ENCODE data around the gene FBXL17. TPM values are rescaled to one million over a fixed set of nuclear protein-coding genes. Genes with fewer than 3 reads are reported as not detected.
"Not testable (repeated sequence)": the region's sequence is repeated elsewhere in the genome, so short reads cannot be mapped to it uniquely, and the experiment has no call there.

The FBXL17 gene
- total and polyA plus RNA-seq, 4 donors, result 2.1 to 14.1 (median 6.3) TPM

- 51% methylated on average over 1 of the region's 1 CpG for WGBS
- no peak for TF ChIP-seq SP1 (IDR thresholded peaks at IDR 0.05)
- TF ChIP-seq HNF4G (IDR thresholded peaks at IDR 0.05), result no peak
- TF ChIP-seq GABPA (IDR thresholded peaks at IDR 0.05 in 1 of 2, conservative IDR thresholded peaks at IDR 0.05 in 1 of 2), result no peak
- no peak for TF ChIP-seq HNF4A (conservative IDR thresholded peaks at IDR 0.05)
- no peak for TF ChIP-seq NR2F2 (IDR thresholded peaks at IDR 0.05)
- TF ChIP-seq, protein P1, sequence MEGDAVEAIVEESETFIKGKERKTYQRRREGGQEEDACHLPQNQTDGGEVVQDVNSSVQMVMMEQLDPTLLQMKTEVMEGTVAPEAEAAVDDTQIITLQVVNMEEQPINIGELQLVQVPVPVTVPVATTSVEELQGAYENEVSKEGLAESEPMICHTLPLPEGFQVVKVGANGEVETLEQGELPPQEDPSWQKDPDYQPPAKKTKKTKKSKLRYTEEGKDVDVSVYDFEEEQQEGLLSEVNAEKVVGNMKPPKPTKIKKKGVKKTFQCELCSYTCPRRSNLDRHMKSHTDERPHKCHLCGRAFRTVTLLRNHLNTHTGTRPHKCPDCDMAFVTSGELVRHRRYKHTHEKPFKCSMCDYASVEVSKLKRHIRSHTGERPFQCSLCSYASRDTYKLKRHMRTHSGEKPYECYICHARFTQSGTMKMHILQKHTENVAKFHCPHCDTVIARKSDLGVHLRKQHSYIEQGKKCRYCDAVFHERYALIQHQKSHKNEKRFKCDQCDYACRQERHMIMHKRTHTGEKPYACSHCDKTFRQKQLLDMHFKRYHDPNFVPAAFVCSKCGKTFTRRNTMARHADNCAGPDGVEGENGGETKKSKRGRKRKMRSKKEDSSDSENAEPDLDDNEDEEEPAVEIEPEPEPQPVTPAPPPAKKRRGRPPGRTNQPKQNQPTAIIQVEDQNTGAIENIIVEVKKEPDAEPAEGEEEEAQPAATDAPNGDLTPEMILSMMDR (IDR thresholded peaks at IDR 0.05; ENCODE audit: low read depth, low read length, missing input control), result no peak
- TF ChIP-seq FOXA2 (IDR thresholded peaks at IDR 0.05), result no peak
- no peak overlapping the region for H3K4me3 ChIP-seq (ENCODE audit: low read depth in 1 of 3, low read length in 3 of 3)
- no peaks in the 10 kb centered on the region for H3K36me3 ChIP-seq (ENCODE audit: control insufficient read depth in 4 of 4, insufficient read depth in 3 of 4, low read depth in 1 of 4, low read length in 3 of 4)
- H3K27me3 ChIP-seq (ENCODE audit: control insufficient read depth in 4 of 4, insufficient read depth in 4 of 4, low read length in 3 of 4), result no peaks in the 10 kb centered on the region
- peaks cover 3 to 6% (median 3%) of the 10 kb centered on the region in 4 donors for H3K4me1 ChIP-seq (ENCODE audit: control insufficient read depth in 4 of 4, insufficient read depth in 4 of 4, low read length in 3 of 4)
- H3K9me3 ChIP-seq (ENCODE audit: control insufficient read depth in 4 of 4, low read length in 3 of 4), result no peaks in the 10 kb centered on the region
- no peak for DNase-seq (ENCODE audit: low spot score)
- no peak overlapping the region for H3K27ac ChIP-seq (ENCODE audit: low read depth in 1 of 2, low read length in 2 of 2)
- H3K9ac ChIP-seq (ENCODE audit: low read depth in 1 of 2, low read length in 2 of 2), result no peak overlapping the region
Measured at GRCh38 chr5:108276187-108277050, 105.5 kb downstream of the FBXL17 start.

DNA sequence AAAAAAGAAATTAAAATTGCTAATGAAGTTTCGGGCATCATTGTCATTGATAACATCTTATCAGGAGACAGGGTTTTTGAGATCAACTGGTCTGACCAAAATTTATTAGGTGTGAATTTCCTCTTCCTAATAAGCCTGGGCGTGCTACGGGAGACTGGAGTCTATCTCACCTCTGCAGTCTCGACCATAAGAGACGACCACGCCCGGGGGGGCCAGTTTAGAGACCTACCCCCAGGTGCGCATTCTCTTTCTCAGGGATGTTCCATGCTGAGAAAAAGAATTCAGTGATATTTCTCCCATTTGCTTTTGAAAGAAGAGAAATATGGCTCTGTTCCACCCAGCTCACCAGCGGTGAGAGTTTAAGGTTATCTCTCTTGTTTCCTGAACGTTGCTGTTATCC lies 107.8 kb downstream of the FBXL17 start:
- not testable (repeated sequence) for DNase-seq (ENCODE audit: low spot score); H3K4me1 ChIP-seq (ENCODE audit: control insufficient read depth in 4 of 4, insufficient read depth in 4 of 4, low read length in 3 of 4); H3K9me3 ChIP-seq (ENCODE audit: control insufficient read depth in 4 of 4, low read length in 3 of 4); H3K27ac ChIP-seq (ENCODE audit: low read depth in 1 of 2, low read length in 2 of 2); H3K9ac ChIP-seq (ENCODE audit: low read depth in 1 of 2, low read length in 2 of 2); H3K36me3 ChIP-seq (ENCODE audit: control insufficient read depth in 4 of 4, insufficient read depth in 3 of 4, low read depth in 1 of 4, low read length in 3 of 4); H3K27me3 ChIP-seq (ENCODE audit: control insufficient read depth in 4 of 4, insufficient read depth in 4 of 4, low read length in 3 of 4); H3K4me3 ChIP-seq (ENCODE audit: low read depth in 1 of 3, low read length in 3 of 3)
- 96% methylated on average over 10 of the region's 10 CpGs for WGBS

DNA sequence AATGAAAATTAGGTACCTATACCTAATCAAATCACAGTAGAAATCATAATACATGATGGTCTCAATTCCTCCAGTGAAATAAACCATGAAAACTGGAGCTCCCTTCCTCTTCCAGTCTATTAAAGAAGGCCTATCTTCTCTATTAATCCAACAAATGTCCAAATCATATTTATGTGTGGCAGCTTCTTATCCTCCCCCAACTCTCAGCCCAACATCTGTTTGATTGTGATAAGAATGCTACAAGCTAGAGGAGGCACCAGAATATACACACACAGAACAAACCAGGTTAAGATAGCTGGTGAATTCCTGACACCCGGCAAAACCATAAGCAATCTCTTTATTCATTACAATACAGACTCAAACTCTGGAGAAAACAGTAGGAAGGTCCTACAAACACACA lies 110.8 kb downstream of the FBXL17 start:
- no peak overlapping the region for H3K27ac ChIP-seq (ENCODE audit: low read depth in 1 of 2, low read length in 2 of 2)
- no peak for TF ChIP-seq GABPA (IDR thresholded peaks at IDR 0.05 in 1 of 2, conservative IDR thresholded peaks at IDR 0.05 in 1 of 2)
- TF ChIP-seq FOXA2 (IDR thresholded peaks at IDR 0.05), result no peak
- TF ChIP-seq, protein P1 (IDR thresholded peaks at IDR 0.05; ENCODE audit: low read depth, low read length, missing input control), result no peak
- TF ChIP-seq, protein P2, sequence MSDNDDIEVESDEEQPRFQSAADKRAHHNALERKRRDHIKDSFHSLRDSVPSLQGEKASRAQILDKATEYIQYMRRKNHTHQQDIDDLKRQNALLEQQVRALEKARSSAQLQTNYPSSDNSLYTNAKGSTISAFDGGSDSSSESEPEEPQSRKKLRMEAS (IDR thresholded peaks at IDR 0.05), result no peak
- no peak for TF ChIP-seq NR2F2 (IDR thresholded peaks at IDR 0.05)
- no peak for TF ChIP-seq FOXA1 (IDR thresholded peaks at IDR 0.05)
- no peak for DNase-seq (ENCODE audit: low spot score)
- 85% methylated on average over 1 of the region's 1 CpG for WGBS
- H3K36me3 ChIP-seq (ENCODE audit: control insufficient read depth in 4 of 4, insufficient read depth in 3 of 4, low read depth in 1 of 4, low read length in 3 of 4), result no peaks in the 10 kb centered on the region
- no peaks in the 10 kb centered on the region for H3K9me3 ChIP-seq (ENCODE audit: control insufficient read depth in 4 of 4, low read length in 3 of 4)
- no peak overlapping the region for H3K4me3 ChIP-seq (ENCODE audit: low read depth in 1 of 3, low read length in 3 of 3)
- H3K4me1 ChIP-seq (ENCODE audit: control insufficient read depth in 4 of 4, insufficient read depth in 4 of 4, low read length in 3 of 4), result no peaks in the 10 kb centered on the region
- no peaks in the 10 kb centered on the region for H3K27me3 ChIP-seq (ENCODE audit: control insufficient read depth in 4 of 4, insufficient read depth in 4 of 4, low read length in 3 of 4)
- H3K9ac ChIP-seq (ENCODE audit: low read depth in 1 of 2, low read length in 2 of 2), result no peak overlapping the region

All from liver (tissue), 9 donors.